Endometrium (tissue), 2 donors: ENCODE data around the gene PIP5K1B.

Experiments
- FAIRE-seq: peaks from 2 replicates; lab custom pipeline; 2012; peaks lifted over from hg19 to GRCh38; lab: Jason Lieb, UNC
- donor health status: control.
- donor health status: control.

Gene PIP5K1B

DNA sequence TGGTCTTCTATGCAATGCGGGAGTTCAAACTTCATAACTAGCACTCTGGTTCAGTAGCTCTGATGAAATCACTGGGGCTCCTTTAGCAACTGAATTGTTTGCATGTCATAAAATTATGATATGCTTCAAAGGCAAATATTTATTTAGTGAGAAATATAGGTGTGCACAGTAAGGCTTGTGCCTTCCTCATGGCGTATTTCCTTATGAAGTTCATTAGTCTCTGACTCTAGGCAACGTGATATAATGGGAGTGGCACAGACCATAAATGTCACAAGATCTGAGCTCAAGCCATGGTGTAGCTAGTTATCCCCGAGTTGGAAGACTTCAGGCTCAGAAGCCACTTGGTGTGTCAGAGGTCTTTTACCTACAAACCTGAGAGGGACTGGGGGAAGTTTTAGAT is 35.5 kb downstream of the PIP5K1B start:
- no peak for FAIRE-seq

DNA sequence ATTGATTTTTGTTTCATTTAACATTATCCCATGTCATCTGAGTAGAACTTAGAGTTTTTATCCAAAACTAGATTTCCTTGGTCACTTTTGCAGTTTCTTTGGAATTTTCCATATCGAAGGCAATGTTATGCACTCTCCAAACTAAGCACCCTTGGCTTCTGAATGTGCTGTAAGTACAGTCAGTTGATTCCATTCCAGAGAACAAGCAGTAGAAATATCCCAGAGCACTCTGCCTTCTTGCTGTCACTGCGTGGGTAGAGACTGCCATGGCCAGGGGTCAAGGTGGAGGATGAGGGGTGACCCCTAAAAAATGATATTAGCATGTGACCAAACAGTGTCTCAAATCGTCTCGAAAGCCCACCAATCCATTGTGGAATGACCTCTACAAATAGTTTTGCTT is 36.2 kb downstream of the PIP5K1B start:
- FAIRE-seq = no peak

DNA sequence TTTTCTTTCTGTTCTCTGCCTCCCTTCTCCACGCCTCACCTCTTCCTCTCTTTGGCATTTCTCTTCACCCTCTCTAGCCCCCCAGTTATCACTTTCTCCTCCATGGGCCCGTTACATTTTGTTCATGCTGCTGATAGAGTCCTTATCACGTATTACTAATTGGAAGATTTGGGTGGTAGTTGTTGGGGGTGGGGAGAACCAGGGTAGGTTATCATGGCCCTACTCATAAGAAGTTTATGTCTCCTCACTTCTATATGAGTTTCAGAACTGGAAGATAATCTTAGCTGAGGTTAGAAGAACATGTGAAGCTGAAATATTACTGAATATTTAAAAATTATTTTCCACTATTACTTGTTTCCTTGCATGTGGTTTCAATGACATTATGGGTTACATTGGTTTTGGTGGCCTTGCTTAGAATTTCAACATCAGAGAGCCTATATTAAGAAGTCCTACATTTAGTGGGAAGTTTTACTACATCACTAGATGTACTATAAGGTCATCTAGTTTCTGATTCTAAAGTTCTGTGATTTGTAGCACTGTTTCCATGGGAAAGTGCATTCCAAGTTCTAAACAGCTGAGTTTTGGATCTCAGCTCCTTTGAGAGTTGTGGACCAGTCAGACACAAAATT is 36.8 kb downstream of the PIP5K1B start:
- FAIRE-seq = no peak

GRCh38 chr9:68742333-68742730 is 37.3 kb downstream of the PIP5K1B start:
- FAIRE-seq = no peak

- no peak for FAIRE-seq
These were observed 39.4 kb downstream of the PIP5K1B start for GRCh38 chr9:68744426-68744825.

DNA sequence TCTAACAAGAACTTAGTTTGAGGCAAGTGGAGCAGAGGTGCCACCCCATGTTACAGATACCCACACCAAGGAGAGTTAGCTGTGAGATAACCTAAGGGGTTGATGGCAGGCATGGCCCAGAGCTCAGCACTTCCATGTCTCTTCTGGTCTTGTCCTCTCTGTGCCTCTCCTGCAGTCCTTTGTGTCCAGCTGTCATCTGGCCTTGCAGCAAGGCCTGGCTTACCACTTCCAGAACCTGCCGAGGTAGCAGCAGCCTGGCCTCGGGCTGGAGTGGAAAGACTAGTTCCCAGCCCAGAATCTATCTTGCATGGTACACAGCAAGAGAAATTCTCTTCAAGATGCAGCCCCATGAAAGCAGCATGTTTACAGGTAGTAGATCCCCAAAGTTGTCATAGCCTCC is 41.5 kb downstream of the PIP5K1B start:
- no peak for FAIRE-seq

- peak; percentile 90 for FAIRE-seq
These were observed 42.0 kb downstream of the PIP5K1B start for GRCh38 chr9:68747043-68747533.

GRCh38 chr9:68749135-68749534 is 44.1 kb downstream of the PIP5K1B start:
- FAIRE-seq = no peak

DNA sequence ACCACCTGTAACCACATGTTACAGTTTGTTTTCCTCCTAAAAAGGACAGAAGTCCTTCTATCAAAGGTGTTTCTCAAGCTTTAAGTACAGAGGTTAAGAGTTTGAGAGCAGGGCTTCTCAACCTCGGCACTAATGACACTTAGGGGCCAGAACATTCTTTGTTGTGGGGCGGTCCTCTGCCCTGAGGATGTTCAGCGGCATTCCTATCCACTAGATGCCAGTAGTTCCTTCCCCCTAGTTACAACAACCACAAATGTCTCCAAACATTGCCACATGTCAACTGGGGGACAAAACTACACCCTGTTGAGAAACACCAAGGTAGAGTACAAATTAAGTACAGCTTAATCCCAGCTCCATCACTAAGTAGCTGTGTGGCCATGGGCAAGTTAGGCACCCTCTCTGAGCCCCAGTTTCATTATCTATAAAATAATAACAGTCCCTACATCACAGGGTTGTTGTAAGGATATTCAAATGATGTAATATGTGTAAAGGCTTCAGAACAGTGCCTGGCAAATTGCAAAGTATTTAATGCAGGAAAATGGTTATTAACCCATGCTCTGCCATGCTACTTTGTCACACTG is 44.6 kb downstream of the PIP5K1B start:
- no peak for FAIRE-seq

- FAIRE-seq = no peak
These were observed 45.2 kb downstream of the PIP5K1B start for GRCh38 chr9:68750255-68750654.

DNA sequence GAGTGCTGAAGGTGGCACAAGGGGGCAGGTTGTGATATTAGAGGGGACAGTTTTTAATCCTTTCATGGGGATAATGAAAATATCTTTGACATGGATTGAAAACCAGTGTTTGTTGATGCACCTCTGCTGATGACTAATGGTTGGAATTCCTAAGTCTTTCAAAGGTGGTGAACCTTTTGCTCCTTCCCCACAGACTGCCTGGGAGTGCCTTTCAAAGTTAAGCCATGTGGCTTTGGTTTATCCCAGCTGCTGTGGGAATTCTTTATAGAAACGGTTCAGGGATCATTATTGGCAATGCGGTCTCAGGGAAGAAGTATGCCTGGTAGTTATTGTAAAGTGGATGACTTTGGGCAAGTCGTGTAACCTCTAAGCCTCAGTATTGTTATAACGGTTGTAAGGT is 45.7 kb downstream of the PIP5K1B start:
- FAIRE-seq = no peak

DNA sequence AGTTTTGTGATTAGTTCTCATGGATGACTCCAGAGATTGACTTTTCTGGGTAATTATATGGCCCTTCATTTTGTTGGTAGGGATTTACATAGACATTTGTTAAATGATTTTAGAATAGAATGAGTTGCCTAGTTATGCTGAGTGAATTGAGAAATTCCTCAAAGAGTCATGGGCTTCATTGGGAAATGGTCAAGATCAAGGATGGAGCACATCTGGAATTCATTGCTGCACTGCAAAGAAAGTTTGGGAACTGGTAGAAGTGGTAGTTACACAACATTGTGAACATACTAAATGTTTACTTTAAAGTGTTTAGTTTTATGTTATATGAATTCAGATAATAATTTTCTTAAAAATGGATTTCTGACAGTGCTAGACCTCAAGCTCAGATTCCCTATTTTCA is 46.5 kb downstream of the PIP5K1B start:
- no peak for FAIRE-seq

GRCh38 chr9:68755051-68755450 is 50.0 kb downstream of the PIP5K1B start:
- FAIRE-seq = no peak

GRCh38 chr9:68755752-68756151 is 50.7 kb downstream of the PIP5K1B start:
- no peak for FAIRE-seq

- FAIRE-seq = no peak
These were observed 55.1 kb downstream of the PIP5K1B start for GRCh38 chr9:68759981-68760673.

- no peak for FAIRE-seq
These were observed 55.8 kb downstream of the PIP5K1B start for GRCh38 chr9:68760674-68761333.

DNA sequence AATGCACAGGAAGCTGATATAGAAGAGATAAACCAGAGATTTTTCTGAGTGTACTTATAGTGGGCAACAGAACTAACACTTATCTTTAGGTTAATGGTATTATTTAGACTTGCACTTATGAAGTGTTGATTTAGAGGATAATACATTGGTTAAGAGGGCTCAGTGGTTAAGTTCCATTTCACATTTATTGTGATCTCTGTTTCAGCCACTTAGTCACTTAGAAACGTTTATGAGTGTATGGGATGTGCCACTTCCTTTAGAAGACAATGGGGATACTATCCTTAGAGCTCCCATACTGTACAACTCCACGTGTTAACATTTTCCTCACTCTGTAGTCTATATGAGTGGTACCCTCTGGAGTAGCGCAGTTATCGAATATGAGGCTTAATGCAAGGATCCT is 57.5 kb downstream of the PIP5K1B start:
- FAIRE-seq = no peak

- FAIRE-seq = no peak
These were observed 58.1 kb downstream of the PIP5K1B start for GRCh38 chr9:68763104-68763503.

DNA sequence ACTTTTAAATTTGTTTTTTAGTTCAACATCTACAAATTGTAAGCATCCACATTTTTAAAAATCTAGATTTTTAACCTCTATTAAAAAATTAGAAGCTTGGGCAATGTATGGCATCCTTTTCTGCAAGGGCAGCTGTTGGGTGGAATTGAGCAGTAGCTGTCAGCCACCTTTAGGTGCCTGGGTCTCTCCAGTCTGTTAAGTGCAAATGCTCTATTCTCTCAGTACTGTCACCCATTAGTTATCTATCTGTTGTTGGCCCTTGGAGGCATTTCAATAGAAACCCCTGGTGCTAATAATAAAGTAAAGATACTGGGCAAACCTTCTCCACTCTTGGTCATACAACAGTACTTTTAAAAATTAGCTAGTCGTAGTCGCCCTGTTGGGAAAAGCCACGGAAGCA is 63.6 kb downstream of the PIP5K1B start:
- no peak for FAIRE-seq

DNA sequence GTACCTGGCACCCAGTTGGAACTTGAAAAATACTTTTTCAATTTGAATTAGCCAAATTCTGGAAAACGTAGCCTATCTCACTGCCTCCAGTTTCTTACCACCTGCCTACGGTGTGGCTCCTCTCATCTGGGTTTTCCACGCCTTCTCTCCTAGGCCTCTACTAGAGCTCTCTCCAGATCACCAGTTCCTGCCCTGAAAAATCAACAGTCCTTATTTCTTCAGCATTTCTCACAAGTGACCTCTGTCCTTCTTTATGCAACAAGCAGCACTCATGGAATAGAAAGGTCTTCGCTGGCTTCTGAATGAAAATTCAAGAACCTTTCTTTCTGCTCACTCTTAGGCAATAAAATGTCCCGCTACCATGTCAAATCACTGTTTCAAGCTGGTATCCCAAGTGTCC is 64.8 kb downstream of the PIP5K1B start:
- FAIRE-seq = no peak

DNA sequence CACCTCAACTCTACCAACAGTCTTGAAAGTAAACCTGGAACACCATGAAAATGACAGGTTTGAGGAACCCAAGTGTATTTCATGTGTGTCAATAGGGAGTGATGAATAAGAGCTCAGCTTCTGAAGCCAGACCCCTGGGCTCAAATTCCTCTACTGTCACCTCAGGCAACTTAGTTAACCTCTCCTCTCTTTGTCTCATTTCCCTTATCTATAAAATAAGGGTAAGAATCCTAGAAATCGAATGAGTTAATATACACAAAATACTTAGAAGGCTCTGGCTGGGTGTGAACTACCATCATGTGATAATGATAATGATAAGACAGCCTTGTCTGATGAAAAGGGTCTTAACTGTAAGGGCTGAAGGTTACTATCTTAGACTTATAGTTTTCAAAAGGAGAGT is 66.3 kb downstream of the PIP5K1B start:
- no peak for FAIRE-seq

GRCh38 chr9:68775003-68775730 is 70.1 kb downstream of the PIP5K1B start:
- FAIRE-seq = no peak
